Measurements from ENCODE around the gene COA6. TPM values are rescaled to one million over a fixed set of nuclear protein-coding genes. Genes with fewer than 3 reads are reported as not detected.

The COA6 gene
- total and polyA plus RNA-seq, 2 experiments from 2014 or later: 67.8 to 82.9 TPM

GRCh38 chr1:234362558-234362957 is 10.7 kb upstream of the COA6 start:
- H3K9me2 ChIP-seq (replicated peaks; ENCODE audit: insufficient read depth): no peaks in the 10 kb centered on the region
- TF ChIP-seq EZH2 (IDR thresholded peaks at IDR 0.05; ENCODE audit: borderline replicate concordance) (no peak), EZH2phosphoT487 (IDR thresholded peaks at IDR 0.05; ENCODE audit: low read depth, severe bottlenecking, unreplicated experiment) (no peak)
- TF ChIP-seq, protein P1, sequence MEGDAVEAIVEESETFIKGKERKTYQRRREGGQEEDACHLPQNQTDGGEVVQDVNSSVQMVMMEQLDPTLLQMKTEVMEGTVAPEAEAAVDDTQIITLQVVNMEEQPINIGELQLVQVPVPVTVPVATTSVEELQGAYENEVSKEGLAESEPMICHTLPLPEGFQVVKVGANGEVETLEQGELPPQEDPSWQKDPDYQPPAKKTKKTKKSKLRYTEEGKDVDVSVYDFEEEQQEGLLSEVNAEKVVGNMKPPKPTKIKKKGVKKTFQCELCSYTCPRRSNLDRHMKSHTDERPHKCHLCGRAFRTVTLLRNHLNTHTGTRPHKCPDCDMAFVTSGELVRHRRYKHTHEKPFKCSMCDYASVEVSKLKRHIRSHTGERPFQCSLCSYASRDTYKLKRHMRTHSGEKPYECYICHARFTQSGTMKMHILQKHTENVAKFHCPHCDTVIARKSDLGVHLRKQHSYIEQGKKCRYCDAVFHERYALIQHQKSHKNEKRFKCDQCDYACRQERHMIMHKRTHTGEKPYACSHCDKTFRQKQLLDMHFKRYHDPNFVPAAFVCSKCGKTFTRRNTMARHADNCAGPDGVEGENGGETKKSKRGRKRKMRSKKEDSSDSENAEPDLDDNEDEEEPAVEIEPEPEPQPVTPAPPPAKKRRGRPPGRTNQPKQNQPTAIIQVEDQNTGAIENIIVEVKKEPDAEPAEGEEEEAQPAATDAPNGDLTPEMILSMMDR (IDR thresholded peaks at IDR 0.05; ENCODE audit: poor library complexity): no peak
- WGBS (ENCODE audit: low lambda C conversion rate, missing lambda C conversion rate): 68% methylated on average over 2 of the region's 2 CpGs

DNA sequence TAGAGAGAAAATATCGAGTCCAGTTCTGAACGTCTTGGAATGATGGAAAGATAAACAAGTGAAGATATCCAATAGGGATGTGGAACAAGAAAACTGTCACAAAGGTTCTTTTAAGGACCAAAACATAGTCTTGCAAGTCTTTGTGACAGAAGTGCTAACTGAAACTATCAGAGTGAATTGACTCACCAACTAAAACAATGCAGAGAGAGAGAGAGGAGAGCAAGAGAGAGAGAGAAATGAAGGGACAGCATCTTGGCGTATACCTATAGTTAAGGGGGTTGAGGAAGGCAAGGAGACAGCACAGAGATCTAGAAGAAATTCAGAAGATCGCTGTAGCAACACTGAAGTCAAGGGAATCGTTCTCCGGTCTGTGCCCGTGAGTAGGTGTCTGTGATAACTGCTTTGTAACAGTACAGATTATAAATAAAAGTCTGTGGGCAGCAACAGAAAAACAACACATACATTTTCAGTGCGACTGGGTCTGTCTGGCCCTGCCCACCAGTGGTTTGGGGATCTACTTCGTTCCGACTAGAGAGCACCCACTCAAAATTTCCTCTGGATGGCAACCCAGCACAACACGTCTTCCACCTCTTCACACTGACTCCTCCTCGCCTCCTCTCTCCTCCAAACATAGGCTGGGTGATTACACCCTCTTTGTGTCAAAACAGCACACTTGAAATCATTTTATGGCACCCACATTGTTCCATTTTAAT is 4.8 kb upstream of the COA6 start:
- TF ChIP-seq EZH2 (IDR thresholded peaks at IDR 0.05; ENCODE audit: borderline replicate concordance) (no peak), EZH2phosphoT487 (IDR thresholded peaks at IDR 0.05; ENCODE audit: low read depth, severe bottlenecking, unreplicated experiment) (no peak)
- TF ChIP-seq, protein P1 (IDR thresholded peaks at IDR 0.05; ENCODE audit: poor library complexity): no peak
- Histone ChIP-seq H3K9me3 (ENCODE audit: low read depth) (no peaks in the 10 kb centered on the region), H3K79me2 (no peaks in the 10 kb centered on the region), H3K36me3 (replicated peaks; ENCODE audit: insufficient read depth, low read depth) (no peaks in the 10 kb centered on the region), H3K4me2 (no peak overlapping the region), H3K4me3 (no peak overlapping the region), H3K4me1 (ENCODE audit: insufficient read depth) (peaks cover 4% of the 10 kb centered on the region), H3K27ac (no peak overlapping the region), H3K27me3 (peaks cover 4% of the 10 kb centered on the region), H3K9me2 (replicated peaks; ENCODE audit: insufficient read depth) (no peaks in the 10 kb centered on the region), H4K20me1 (ENCODE audit: insufficient read depth, poor library complexity, severe bottlenecking) (no peaks in the 10 kb centered on the region), H2AFZ (no peak overlapping the region)
- WGBS (ENCODE audit: low lambda C conversion rate, missing lambda C conversion rate): 76% methylated on average over 12 of the region's 12 CpGs
- DNase-seq (ENCODE audit: low spot score): no peak

More at GRCh38 chr1:234362558-234362957, 10.7 kb upstream of the COA6 start:
- Histone ChIP-seq H3K4me1 (ENCODE audit: insufficient read depth) (no peaks in the 10 kb centered on the region), H3K27ac (no peak overlapping the region), H3K36me3 (replicated peaks; ENCODE audit: insufficient read depth, low read depth) (no peaks in the 10 kb centered on the region), H3K4me3 (no peak overlapping the region), H3K4me2 (no peak overlapping the region), H4K20me1 (ENCODE audit: insufficient read depth, poor library complexity, severe bottlenecking) (no peaks in the 10 kb centered on the region), H3K9me3 (ENCODE audit: low read depth) (no peaks in the 10 kb centered on the region), H3K27me3 (no peaks in the 10 kb centered on the region), H3K79me2 (no peaks in the 10 kb centered on the region), H2AFZ (no peak overlapping the region)
- DNase-seq (ENCODE audit: low spot score): no peak

- Histone ChIP-seq H3K36me3 (replicated peaks; ENCODE audit: insufficient read depth, low read depth) (no peaks in the 10 kb centered on the region), H3K4me1 (ENCODE audit: insufficient read depth) (peaks cover 4% of the 10 kb centered on the region), H3K9me3 (ENCODE audit: low read depth) (no peaks in the 10 kb centered on the region), H3K4me3 (no peak overlapping the region), H3K27me3 (peaks cover 4% of the 10 kb centered on the region), H4K20me1 (ENCODE audit: insufficient read depth, poor library complexity, severe bottlenecking) (no peaks in the 10 kb centered on the region), H3K4me2 (no peak overlapping the region), H2AFZ (no peak overlapping the region), H3K9me2 (replicated peaks; ENCODE audit: insufficient read depth) (no peaks in the 10 kb centered on the region), H3K27ac (no peak overlapping the region), H3K79me2 (no peaks in the 10 kb centered on the region)
- 90% methylated on average over 3 of the region's 3 CpGs for WGBS (ENCODE audit: low lambda C conversion rate, missing lambda C conversion rate)
- no peak for DNase-seq (ENCODE audit: low spot score)
- TF ChIP-seq, protein P1 (IDR thresholded peaks at IDR 0.05; ENCODE audit: poor library complexity): no peak
- TF ChIP-seq EZH2phosphoT487 (IDR thresholded peaks at IDR 0.05; ENCODE audit: low read depth, severe bottlenecking, unreplicated experiment) (no peak), EZH2 (IDR thresholded peaks at IDR 0.05; ENCODE audit: borderline replicate concordance) (no peak)
Observed at GRCh38 chr1:234369033-234369430, 4.2 kb upstream of the COA6 start.

Measured in hepatocyte (in vitro differentiated cells).